Measurements from ENCODE around the gene CREB3L2.

Gene CREB3L2

GRCh38 chr7:138009350-138009653, 7.4 kb upstream of the CREB3L2 start:
- DNase-seq (ENCODE audit: low spot score): no peak

- DNase-seq (ENCODE audit: low spot score): peak; percentile 77
Observed at GRCh38 chr7:138008588-138009349, 6.9 kb upstream of the CREB3L2 start.

- no peak for DNase-seq (ENCODE audit: low spot score)
Observed at GRCh38 chr7:138008019-138008587, 6.2 kb upstream of the CREB3L2 start.

- no peak for DNase-seq (ENCODE audit: low spot score)
Observed at GRCh38 chr7:138006106-138006505, 4.2 kb upstream of the CREB3L2 start.

GRCh38 chr7:138004936-138005335, 3.0 kb upstream of the CREB3L2 start:
- no peak for DNase-seq (ENCODE audit: low spot score)

- no peak for DNase-seq (ENCODE audit: low spot score)
Observed at GRCh38 chr7:138004046-138004445, 2.2 kb upstream of the CREB3L2 start.

GRCh38 chr7:138002828-138003189, 923 bp upstream of the CREB3L2 start:
- DNase-seq (ENCODE audit: low spot score): no peak

GRCh38 chr7:138002096-138002827, 376 bp upstream of the CREB3L2 start:
- DNase-seq (ENCODE audit: low spot score): peak; percentile 100

GRCh38 chr7:138000081-138000701, 1.7 kb downstream of the CREB3L2 start:
- peak; percentile 37 for DNase-seq (ENCODE audit: low spot score)

- no peak for DNase-seq (ENCODE audit: low spot score)
Observed at GRCh38 chr7:137999496-138000080, 2.3 kb downstream of the CREB3L2 start.

GRCh38 chr7:137998250-137998649, 3.6 kb downstream of the CREB3L2 start:
- DNase-seq (ENCODE audit: low spot score): no peak

- DNase-seq (ENCODE audit: low spot score): no peak
Observed at GRCh38 chr7:137996871-137997270, 5.0 kb downstream of the CREB3L2 start.

GRCh38 chr7:137996386-137996851, 5.5 kb downstream of the CREB3L2 start:
- DNase-seq (ENCODE audit: low spot score): no peak

GRCh38 chr7:137994216-137994615, 7.7 kb downstream of the CREB3L2 start:
- DNase-seq (ENCODE audit: low spot score): no peak

GRCh38 chr7:137993395-137993743, 8.5 kb downstream of the CREB3L2 start:
- DNase-seq (ENCODE audit: low spot score): no peak

GRCh38 chr7:137992550-137993394, 9.1 kb downstream of the CREB3L2 start:
- no peak for DNase-seq (ENCODE audit: low spot score)

- no peak for DNase-seq (ENCODE audit: low spot score)
Observed at GRCh38 chr7:137992104-137992549, 9.8 kb downstream of the CREB3L2 start.

GRCh38 chr7:137990251-137990941, 11.5 kb downstream of the CREB3L2 start:
- no peak for DNase-seq (ENCODE audit: low spot score)

GRCh38 chr7:137989590-137989989, 12.3 kb downstream of the CREB3L2 start:
- DNase-seq (ENCODE audit: low spot score): no peak

- DNase-seq (ENCODE audit: low spot score): no peak
Observed at GRCh38 chr7:137989094-137989493, 12.8 kb downstream of the CREB3L2 start.

- no peak for DNase-seq (ENCODE audit: low spot score)
Observed at GRCh38 chr7:137987968-137988367, 13.9 kb downstream of the CREB3L2 start.
